HL-60 (cell line): ENCODE data around the gene CRELD2.

Source experiments
- GABPA ChIP-seq: IDR thresholded peaks from 2 replicates; pipeline ENCODE4 v1.6.1; 2012; ENCODE audit warnings: low read depth
- POLR2AphosphoS5 ChIP-seq: IDR thresholded peaks from 2 replicates; pipeline ENCODE4 v1.6.1; 2012; ENCODE audit warnings: low read depth
- TF ChIP-seq, protein P1 (sequence below): IDR thresholded peaks from one replicate; pipeline ENCODE4 v1.5.1; 2011; ENCODE audit warnings: low read length, control low read depth, inconsistent platforms; ENCODE audit not compliant: insufficient read depth
- TF ChIP-seq, protein P2 (sequence below): IDR thresholded peaks from 2 replicates; pipeline ENCODE4 v1.6.1; 2012; ENCODE audit warnings: low read depth; ENCODE audit not compliant: insufficient replicate concordance

DNA sequence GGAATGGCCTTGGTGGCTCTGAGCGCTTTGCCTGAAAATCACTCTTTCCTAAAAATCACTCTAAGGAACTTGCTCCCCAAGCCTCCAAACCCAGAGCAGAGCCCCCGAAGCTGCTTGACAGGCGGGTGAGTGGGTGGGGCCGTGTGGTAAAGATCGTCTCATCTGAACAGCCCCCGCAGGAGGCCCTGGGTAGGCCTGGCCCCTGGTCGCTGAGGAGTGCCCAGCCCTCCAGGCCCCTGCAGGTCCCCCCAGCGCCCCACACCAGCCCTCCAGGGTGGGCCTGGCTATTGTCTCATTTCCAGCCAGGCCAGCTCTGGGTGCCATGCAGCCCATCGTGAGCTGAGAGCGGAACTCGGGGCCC is 25.0 kb downstream of the CRELD2 start:
- TF ChIP-seq, protein P1, sequence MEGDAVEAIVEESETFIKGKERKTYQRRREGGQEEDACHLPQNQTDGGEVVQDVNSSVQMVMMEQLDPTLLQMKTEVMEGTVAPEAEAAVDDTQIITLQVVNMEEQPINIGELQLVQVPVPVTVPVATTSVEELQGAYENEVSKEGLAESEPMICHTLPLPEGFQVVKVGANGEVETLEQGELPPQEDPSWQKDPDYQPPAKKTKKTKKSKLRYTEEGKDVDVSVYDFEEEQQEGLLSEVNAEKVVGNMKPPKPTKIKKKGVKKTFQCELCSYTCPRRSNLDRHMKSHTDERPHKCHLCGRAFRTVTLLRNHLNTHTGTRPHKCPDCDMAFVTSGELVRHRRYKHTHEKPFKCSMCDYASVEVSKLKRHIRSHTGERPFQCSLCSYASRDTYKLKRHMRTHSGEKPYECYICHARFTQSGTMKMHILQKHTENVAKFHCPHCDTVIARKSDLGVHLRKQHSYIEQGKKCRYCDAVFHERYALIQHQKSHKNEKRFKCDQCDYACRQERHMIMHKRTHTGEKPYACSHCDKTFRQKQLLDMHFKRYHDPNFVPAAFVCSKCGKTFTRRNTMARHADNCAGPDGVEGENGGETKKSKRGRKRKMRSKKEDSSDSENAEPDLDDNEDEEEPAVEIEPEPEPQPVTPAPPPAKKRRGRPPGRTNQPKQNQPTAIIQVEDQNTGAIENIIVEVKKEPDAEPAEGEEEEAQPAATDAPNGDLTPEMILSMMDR, result no peak
- TF ChIP-seq POLR2AphosphoS5 (no peak), GABPA (no peak)
- TF ChIP-seq, protein P2, sequence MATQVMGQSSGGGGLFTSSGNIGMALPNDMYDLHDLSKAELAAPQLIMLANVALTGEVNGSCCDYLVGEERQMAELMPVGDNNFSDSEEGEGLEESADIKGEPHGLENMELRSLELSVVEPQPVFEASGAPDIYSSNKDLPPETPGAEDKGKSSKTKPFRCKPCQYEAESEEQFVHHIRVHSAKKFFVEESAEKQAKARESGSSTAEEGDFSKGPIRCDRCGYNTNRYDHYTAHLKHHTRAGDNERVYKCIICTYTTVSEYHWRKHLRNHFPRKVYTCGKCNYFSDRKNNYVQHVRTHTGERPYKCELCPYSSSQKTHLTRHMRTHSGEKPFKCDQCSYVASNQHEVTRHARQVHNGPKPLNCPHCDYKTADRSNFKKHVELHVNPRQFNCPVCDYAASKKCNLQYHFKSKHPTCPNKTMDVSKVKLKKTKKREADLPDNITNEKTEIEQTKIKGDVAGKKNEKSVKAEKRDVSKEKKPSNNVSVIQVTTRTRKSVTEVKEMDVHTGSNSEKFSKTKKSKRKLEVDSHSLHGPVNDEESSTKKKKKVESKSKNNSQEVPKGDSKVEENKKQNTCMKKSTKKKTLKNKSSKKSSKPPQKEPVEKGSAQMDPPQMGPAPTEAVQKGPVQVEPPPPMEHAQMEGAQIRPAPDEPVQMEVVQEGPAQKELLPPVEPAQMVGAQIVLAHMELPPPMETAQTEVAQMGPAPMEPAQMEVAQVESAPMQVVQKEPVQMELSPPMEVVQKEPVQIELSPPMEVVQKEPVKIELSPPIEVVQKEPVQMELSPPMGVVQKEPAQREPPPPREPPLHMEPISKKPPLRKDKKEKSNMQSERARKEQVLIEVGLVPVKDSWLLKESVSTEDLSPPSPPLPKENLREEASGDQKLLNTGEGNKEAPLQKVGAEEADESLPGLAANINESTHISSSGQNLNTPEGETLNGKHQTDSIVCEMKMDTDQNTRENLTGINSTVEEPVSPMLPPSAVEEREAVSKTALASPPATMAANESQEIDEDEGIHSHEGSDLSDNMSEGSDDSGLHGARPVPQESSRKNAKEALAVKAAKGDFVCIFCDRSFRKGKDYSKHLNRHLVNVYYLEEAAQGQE, result no peak
